A673 (cell line): Measurements from ENCODE around the gene EXOC4.

Experiments
- EZH2 ChIP-seq: fragments of 200-600 bp; sonication (generic); IDR thresholded peaks from 2 replicates; pipeline ENCODE4 v1.6.1; 2017; ENCODE audit warnings: borderline replicate concordance, low read depth, mild to moderate bottlenecking, mixed read lengths, antibody characterized with exemption, low read length; ENCODE audit not compliant: poor library complexity, severe bottlenecking
- TF ChIP-seq, protein P1 (sequence below): fragments of 300-800, 200-600 bp; sonication (generic); conservative IDR thresholded peaks from 2 replicates; pipeline ENCODE4 v1.5.1; 2017; ENCODE audit warnings: low read depth, mild to moderate bottlenecking, antibody characterized with exemption, low read length, moderate library complexity, mixed read lengths

DNA sequence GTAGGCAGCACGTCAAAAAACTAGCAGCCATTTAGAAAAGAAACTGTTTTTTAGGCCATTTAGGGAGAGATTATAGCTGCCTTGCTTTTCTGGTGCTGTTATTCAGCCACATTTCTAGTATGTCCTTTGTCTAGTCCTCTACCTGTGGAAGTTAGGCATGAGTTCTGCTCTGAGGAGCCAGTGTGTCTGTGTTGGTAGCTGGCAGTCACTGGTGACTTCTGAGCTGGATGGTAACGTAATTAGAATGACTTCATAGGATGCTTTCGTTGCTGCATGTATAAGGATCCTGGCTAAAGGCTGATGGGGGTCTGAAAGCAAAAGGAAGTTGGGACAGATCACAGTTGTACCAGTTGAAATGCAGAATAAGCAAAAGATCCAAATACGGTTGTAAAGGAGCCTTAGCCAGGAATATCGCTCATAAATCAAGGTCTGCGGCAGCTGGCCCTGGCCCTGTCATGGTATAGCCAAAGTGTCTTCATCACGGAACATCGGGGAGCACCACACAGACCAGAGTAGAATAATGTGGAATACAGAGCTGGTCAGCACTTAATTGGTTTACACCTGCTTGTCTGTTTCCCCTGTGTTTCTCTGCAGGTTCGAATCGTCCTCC is 226.7 kb downstream of the EXOC4 start:
- TF ChIP-seq, protein P1, sequence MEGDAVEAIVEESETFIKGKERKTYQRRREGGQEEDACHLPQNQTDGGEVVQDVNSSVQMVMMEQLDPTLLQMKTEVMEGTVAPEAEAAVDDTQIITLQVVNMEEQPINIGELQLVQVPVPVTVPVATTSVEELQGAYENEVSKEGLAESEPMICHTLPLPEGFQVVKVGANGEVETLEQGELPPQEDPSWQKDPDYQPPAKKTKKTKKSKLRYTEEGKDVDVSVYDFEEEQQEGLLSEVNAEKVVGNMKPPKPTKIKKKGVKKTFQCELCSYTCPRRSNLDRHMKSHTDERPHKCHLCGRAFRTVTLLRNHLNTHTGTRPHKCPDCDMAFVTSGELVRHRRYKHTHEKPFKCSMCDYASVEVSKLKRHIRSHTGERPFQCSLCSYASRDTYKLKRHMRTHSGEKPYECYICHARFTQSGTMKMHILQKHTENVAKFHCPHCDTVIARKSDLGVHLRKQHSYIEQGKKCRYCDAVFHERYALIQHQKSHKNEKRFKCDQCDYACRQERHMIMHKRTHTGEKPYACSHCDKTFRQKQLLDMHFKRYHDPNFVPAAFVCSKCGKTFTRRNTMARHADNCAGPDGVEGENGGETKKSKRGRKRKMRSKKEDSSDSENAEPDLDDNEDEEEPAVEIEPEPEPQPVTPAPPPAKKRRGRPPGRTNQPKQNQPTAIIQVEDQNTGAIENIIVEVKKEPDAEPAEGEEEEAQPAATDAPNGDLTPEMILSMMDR = no peak
- TF ChIP-seq EZH2 = no peak
